ENCODE measurements around the gene RIGI.

DNA sequence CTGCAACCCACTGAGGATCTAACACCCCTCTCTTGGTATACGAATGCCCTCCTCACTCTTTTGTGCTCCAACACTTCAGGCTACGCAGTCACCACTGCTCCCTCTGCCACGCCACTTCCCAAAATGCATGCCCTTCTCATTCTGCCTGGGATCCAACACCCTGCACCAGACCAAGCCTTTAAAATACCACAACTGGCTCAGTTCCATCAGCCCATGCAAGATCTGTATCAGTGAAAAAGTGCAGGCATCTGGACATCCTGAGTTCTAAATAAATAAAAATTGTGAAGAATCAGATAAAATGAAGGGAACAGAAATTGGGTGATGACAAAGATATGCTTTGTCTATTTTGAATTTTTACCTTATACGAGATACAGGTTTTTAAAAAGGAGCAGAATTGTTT lies 44.3 kb upstream of the RIGI start:
- TF ChIP-seq CTCF (IDR thresholded peaks at IDR 0.05) (no peak), EP300 (IDR thresholded peaks at IDR 0.05; ENCODE audit: borderline replicate concordance in 1 of 2, low read depth in 1 of 2, low read length in 1 of 2) (peak in 1 of 2 experiments; percentile 51; a peak in 1 of 4 replicates), POLR2AphosphoS5 (IDR thresholded peaks at IDR 0.05; ENCODE audit: low read depth, low read length) (no peak), RFX5 (IDR thresholded peaks at IDR 0.05; ENCODE audit: low read length) (no peak), YY1 (IDR thresholded peaks at IDR 0.05; ENCODE audit: low read depth) (no peak)
- TF ChIP-seq, protein P1, sequence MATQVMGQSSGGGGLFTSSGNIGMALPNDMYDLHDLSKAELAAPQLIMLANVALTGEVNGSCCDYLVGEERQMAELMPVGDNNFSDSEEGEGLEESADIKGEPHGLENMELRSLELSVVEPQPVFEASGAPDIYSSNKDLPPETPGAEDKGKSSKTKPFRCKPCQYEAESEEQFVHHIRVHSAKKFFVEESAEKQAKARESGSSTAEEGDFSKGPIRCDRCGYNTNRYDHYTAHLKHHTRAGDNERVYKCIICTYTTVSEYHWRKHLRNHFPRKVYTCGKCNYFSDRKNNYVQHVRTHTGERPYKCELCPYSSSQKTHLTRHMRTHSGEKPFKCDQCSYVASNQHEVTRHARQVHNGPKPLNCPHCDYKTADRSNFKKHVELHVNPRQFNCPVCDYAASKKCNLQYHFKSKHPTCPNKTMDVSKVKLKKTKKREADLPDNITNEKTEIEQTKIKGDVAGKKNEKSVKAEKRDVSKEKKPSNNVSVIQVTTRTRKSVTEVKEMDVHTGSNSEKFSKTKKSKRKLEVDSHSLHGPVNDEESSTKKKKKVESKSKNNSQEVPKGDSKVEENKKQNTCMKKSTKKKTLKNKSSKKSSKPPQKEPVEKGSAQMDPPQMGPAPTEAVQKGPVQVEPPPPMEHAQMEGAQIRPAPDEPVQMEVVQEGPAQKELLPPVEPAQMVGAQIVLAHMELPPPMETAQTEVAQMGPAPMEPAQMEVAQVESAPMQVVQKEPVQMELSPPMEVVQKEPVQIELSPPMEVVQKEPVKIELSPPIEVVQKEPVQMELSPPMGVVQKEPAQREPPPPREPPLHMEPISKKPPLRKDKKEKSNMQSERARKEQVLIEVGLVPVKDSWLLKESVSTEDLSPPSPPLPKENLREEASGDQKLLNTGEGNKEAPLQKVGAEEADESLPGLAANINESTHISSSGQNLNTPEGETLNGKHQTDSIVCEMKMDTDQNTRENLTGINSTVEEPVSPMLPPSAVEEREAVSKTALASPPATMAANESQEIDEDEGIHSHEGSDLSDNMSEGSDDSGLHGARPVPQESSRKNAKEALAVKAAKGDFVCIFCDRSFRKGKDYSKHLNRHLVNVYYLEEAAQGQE (IDR thresholded peaks at IDR 0.05; ENCODE audit: low read depth, low read length): no peak

Data from SK-N-SH (cell line).